RPMI8226 (cell line): ENCODE measurements around the gene TBCD.

Experiments used
- DNase-seq: peaks from one replicate; pipeline ENCODE4 v3.0.0-alpha.2; 2015

TBCD gene

DNA sequence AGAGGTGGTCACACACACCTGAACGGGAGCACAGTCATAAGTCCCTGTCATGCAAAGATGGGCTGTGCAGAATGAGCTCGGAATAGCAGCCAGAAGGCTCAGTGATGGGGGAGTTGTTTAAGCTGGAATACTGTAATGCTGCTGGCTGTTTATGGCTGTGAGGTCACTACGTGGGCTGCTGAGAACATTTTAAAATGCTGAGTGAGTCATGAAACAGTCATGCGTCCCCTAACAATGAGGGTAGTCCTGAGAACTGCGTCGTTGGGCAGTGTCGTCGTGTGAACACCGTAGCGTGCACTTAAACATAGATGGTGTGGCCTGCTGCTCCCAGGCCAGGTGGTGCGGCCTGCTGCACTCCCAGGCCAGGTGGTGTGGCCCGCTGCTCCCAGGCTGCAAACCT lies 39.7 kb downstream of the TBCD start:
- DNase-seq = no peak

DNA sequence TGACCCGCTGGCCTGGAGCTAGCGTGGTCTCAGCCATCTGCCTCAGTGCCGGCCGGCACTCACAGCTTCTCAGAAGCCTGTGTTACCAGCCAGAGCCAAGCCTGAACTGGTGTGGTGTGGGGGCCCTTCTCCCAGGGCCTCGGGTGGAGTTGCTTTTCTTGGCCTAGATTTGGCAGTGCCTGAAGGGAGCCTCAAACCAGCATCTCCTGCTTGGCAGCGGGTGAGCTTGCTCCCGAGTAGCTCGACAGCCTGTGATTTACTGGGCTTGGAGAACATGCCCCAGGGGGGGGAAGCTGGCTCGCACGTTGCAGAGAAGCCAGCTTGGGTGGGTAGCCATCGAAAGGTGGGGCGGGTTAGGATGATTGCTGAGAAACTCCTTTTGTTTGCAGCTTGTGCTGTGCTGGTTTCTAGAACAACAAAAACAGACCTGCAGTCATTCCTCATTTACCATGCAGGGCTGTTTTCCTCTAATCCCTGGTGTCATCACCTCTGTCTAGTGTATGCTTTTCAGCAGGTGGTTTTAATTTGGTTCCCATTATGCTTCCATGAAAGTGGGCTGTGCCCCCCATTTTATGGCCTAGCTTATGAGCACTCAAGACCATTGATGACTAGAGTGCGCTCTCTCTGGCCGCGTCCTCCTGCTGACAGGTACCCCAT lies 42.2 kb downstream of the TBCD start:
- DNase-seq = no peak

DNA sequence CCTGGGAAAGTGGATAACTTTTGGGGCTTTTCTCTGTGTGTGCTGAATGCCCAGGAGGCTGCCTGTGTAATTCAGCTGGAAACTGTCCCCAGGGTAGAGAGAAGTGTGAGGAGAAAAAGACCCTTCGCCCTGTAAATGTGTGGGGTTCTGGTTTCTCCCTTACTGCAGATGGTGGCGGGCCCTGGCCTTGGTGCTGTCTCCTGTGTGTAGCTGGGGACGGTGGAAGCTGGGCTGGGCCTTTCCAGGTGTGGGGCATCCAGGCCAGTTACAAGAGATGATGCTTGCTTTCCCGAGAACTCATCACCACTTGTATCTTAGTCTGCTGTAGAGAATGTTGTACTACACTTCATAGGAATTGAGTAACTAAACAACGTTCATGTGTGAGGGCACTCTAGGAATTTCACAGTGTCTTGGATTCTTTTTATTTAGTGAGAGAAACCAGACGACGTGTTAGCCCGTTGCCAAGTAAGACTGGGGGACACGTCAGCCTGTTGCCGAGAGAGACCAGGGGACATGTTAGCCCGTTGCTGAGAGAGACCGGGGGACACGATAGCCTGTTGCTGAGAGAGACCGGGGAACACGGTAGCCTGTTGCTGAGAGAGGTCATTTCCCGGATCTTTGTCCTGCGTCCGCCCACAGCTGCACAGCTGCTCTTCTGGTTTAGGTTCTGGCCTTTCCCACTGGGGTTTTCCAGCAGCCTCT lies 43.1 kb downstream of the TBCD start:
- no peak for DNase-seq

DNA sequence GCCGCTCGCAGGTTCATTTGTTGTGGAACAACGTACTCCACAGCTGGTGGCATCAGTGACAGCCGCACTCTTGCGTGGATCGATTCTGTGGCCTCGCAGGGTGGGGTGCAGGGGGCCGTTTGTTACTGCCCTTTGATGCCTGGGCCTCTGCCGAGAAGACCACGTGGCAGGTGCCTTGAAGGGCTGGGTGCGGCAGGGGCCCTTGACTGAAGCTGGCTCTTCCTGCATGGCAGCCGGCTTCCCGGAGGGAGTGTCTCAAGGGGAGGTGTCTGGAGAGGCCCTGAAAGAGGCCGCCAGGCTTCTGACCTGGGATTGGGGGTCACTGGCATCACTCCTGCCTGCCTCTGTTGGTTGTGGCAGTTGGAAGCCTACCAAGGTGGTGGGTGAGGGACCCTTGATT lies 43.8 kb downstream of the TBCD start:
- no peak for DNase-seq

DNA sequence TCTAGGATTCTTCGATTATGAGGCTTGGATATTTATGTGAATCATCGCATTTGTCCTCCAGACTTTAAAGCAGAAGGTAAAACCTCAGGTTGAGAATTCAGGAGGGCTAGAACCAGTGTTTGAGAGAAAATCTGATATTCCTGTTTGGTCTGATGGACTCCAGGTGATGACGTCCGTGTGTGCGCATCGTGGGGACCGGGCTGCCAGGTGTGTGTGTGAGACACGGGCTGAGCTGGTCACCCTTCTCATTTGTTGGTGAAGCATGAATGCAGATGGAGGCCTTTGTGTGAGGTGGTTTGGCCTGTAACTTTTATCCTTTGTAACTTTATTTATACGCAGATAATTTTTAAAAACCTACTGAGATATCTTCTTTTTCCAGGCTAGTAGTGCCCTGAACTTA lies 45.2 kb downstream of the TBCD start:
- no peak for DNase-seq

DNA sequence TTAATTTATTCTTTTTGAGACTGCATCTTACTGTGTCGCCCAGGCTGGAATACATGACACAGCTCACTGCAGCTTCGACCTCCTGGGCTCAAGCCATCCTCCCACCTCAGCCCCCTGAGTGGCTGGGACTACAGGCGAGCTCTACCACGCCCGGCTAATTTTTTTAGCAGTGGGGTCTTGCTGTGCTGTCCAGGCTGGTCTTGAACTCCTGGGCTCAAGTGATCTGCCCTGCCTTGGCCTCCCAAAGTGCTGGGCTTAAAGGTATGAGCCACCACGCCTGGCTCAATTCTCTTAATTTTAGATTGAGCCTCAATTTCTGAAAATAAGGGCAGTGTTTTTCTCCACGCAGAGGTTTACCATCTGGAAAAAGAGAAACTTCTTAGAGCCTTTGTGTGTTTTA lies 46.9 kb downstream of the TBCD start:
- DNase-seq = no peak

DNA sequence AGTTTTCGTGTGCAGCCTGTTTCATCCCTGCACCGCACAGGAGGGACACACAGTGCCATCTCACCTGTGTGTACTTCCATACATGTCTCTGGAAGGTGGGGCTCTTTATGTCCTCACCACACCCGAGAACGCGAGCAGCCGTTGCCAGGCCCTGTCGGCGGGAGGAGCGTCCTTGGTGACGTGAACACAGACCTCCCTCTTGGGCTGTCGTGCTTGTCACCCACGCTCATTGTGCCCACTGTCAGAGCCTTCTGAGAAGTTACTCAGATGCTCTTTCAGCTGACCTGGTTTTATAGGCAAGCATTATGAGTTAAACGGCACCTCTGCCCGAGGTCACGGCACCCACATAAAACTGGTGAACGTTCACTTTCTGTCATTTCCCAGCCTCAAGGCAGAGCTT lies 47.7 kb downstream of the TBCD start:
- DNase-seq = no peak

DNA sequence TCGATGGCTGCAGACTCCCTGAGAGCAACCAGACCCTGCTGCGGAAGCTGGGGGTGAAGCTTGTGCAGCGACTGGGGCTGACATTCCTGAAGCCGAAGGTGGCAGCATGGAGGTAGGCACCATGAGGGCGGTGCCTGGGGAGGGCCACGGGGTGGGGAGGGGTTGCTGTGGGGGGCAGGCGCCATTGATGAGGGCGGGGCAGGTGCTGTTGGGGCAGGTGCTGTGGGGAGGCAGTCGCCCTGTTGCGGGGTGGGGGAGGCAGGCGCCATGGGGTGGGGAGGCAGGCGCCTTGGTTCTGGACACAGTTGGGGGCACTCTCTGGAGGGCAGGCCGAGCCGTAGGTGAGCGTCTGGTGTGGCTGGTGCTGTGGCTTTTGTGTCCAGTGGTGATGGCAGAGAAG lies 49.0 kb downstream of the TBCD start:
- no peak for DNase-seq

DNA sequence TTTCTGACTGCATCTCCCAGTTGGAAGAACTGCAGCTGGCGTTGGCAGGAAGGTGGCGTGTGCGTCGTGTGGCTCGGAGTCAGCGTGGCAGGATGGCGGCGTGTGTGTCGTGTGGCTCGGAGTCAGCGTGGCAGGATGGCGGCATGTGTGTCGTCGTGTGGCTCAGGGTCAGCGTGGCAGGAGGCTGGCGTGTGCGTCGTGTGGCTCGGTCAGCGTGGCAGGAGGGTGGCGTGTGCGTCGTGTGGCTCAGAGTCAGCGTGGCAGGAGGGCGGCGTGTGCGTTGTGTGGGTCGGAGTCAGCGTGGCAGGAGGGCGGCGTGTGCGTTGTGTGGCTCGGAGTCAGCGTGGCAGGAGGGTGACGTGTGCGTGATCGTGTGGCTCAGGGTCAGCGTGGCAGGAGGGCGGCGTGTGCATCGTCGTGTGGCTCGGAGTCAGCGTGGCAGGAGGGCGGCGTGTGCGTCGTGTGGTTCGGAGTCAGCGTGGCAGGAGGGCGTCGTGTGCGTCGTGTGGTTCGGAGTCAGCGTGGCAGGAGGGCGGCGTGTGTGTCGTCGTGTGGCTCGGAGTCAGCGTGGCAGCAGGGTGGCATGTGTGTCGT lies 49.6 kb downstream of the TBCD start:
- DNase-seq = no peak

DNA sequence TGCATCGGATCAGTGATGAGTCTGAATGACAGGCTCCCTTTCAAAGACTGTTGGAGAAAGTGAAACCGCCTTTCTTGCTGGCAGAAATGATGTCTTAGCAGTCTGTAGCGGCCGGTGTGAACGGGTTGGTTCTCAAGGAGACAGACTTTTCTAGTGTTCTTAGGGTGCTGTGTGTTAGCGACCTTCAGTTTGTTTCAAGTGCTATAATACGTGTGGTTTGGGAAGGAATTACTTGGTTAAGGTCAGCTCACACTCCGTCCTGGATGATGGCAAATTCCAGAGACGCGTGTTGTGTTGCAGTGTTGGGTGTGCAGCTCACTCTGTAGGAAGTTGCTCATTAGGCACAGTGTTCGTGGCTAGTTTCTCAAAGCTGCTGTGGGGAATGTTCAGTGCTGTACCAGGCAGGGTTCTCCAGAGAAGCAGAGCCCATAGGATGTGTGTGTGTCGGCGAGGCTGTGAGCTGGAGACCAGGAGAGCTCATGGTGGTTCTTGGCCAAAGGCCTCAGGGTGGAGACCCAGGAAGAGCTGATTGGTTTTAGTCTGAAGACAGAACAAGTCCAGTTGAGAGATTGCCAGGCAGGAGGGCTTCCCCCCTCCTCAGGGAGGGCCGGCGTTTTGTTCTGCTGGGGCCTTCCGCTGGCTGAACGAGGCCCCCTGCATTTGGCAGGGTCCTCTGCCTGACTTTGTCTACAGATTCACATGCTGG lies 50.4 kb downstream of the TBCD start:
- peak; percentile 24 for DNase-seq

DNA sequence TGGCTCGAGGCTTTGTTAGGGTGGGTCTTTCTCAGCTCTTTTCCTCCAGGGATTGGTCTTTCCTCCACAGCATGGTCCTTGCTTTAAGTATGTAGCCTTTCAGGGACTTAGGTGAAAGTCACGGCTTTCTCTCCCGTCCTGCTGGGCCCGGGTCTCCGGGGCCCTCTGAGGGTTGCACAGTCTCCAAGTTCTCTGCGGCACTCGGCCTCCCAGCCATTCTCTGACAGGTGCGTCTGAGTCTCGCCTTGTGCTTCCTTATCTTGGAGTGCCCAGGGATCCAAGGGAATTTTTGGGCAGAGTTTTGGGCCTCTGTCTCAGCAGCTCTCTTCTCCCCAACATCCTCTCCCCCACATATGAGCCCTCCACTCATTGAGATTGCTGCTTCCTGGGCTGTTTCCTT lies 51.3 kb downstream of the TBCD start:
- DNase-seq = no peak

DNA sequence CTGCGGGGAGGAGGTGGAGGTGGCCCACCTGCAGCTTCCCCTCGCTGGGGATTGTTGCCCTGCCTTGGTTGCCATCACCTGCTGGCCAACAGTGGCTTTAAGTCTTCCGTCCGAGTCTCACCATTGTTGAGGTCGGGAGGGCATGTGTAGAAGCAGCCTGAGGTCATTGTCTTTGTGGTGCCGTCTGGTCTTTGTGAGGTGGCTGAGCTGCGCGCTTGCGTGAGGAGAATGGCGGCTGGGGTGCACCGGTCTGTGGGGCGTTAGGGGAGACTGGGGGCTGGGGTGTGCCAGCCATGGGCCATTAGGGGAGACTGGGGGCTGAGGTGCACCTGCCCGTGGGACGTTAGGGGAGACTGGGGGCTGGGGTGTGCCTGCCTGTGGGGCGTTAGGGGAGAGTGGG lies 51.7 kb downstream of the TBCD start:
- DNase-seq = no peak

DNA sequence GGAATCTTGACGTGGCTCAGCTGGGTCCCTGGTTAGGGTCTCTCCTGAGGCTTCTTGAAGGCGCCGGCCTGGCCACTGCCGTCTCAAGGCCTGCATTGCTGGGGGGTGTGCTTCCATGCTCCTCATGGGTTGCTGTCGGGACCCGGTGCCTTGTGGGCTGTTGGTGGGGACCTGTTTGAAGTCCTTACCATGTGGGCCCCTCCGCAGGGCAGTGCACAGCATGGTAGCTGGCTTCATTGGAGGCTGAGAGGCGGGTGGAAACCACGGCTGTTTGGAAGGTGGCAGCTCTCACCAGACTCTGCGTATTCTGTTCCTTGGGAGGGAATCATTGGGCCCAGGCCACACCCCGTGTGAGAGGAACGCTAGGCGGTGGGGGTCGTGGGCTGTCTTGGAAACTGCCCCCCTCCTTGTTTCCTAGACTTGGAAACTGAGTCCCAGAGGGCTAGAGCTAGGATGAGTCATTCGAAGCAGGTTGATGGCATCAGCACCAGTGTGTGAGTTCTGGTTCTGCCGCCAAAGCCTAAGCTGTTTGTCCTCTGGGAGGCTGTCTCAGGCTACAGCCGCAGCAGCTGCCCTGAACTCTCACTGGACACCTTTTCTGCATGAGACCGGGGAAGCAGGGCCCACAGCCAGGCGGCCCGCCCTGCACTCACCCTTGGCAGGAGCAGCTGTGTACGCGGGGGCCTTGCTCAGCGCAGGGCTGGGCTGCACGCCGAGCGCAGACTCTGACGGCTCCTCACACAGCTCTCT lies 52.8 kb downstream of the TBCD start:
- DNase-seq = no peak

DNA sequence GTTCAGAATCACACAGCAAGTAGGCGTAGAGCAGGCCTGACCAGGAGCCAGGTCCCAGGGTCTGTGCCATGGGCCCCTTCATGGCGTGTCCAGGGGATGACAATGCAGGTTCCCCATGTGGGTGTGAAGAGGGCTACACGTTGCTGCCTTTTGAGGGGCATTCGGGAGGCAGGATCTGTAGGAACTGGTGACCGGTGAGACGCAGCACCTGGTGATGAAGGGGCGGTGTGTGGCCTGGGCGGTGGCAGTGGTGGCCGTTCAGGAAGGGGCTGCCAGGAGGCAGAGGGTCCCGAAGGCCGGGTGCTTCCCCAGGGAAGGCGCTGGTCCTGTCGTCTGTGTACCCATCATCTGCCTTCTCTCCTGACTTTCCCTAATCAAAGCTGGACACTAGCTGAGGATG lies 53.4 kb downstream of the TBCD start:
- no peak for DNase-seq

DNA sequence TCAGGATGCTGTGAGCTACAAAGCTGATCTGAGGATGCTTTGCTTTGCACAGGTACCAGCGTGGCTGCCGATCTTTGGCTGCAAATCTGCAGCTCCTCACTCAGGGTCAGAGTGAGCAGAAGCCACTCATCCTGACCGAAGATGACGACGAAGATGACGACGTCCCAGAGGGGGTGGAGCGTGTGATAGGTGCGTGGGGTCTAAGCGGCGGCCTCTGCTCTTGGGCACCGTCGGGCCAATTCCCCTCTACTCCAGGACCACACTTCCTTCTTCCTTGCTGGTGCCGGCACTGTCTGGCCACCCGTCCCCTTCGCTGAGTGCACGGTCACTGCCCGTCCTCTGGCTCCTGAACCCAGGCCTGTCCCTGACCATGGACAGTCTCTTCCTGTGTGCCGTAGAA lies 54.0 kb downstream of the TBCD start:
- no peak for DNase-seq

DNA sequence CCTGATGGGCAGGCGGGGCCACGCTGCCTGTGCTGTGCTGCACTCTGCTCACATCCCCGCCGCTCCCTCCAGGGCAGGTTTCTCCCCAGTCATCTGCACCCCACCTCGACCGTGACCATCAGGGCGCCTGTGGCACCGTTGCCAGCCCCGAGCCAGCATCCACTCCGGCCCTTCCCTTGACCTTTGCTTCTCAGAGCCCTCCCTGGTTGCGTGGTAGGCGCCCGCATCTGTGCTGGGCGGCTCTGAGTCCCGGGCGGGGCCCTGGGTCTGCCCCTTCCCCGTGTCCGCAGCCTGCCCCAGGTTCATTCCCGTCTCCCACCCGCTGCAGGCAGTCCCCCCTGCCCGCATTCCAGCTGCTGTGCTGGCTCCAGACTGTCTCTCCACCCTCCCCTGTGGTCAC lies 54.8 kb downstream of the TBCD start:
- no peak for DNase-seq

DNA sequence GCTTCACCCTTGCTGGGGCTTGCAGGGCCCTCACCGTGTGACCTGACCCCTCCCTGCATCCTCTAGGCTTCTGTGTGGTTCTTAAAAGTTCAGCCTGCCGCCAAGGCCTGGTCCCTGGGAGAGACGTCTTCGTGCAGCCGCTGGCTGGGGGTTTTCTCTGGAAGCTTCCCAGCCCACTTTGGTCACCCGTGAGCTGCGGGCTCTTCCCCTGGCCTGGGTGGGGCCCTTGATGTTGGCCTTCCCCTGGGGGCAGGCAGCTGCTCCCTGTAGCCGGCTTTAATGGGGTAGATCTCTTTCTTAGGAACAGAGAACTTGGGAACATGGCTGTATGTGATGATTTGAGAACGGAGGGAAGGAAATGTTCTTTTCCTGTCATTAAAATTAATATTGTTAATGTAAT lies 55.2 kb downstream of the TBCD start:
- DNase-seq = no peak

DNA sequence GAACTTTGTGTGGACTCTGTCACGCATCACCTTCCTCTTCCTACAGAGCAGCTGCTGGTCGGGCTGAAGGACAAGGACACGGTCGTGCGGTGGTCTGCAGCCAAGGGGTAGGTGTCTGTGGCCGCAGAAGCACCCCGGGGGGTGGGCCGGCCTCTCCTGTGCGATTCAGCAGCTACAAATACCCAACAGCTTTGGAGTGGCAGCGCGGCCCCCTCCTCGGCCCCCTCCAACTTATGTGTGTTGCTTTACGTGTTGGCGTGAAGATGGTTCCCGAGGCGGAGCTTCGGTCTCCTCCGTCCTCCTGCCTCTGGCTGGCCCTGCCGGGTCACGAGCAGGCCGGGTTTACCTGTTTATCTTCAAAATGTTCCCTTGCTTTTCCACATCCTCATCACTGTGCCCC lies 55.7 kb downstream of the TBCD start:
- no peak for DNase-seq

DNA sequence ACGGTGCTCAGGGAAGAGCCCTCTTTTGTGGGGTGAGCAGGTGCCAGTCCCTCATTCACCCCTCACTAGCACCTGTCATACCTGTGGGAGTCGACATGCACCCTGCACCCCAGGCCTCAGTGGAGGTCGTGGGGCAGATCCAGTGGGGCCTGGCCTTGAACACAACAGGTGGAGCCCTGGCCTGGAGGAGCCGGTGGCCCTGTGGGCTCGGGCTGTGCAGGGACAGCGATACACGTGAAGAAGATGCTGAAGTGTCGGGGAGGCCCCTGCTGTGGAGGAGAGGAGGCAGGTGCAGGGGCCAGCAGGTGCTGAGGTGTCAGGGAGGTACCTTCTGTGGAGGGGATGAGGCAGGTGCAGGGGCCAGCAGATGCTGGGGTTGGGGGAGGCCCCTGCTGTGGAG lies 56.1 kb downstream of the TBCD start:
- DNase-seq = no peak

DNA sequence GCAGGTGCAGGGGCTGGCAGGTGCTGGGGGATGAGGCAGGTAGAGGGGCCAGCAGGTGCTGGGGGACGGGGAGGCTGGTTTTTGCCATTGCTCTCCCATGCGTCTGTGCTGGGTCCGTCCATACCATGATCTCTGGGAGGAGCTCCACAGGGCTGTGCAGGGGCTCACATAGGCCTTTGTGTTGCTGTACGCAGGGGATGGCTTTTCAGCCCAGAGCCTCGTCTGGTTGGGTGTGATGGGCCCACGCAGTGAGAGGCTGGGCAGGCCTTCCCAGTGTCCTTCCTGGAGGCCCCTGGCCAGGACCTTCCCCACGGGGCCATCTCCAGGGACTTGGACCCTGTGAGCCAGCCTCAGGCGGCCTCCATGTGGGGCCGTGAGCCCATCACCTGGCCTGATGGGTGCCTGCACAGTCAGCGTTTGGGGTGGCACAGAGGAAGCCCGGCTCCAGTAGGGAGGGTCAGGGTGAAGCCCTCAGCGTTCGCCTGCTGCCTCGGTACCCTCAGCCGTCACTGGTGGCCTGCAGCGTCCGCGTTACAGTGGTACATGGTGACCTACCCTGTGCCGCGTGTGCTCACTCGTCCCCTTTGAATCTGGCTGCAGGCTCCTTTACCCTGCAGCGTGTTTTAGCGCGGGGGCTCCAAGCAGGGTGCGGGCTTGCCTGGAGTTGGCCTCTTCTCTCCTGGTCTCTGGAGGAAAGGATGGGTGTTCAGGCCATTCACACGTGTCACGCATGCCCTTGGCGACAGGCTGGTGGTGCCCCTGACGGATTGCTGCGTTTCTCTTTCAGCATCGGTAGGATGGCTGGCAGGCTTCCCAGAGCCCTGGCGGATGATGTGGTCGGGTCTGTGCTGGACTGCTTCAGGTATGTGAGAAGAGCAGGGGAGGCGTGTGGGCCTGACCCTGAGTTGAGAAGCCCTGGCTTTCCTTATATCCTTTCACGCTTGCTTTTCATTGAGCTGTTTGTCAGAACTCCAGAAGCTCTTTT lies 57.3 kb downstream of the TBCD start:
- peak; percentile 12 for DNase-seq

DNA sequence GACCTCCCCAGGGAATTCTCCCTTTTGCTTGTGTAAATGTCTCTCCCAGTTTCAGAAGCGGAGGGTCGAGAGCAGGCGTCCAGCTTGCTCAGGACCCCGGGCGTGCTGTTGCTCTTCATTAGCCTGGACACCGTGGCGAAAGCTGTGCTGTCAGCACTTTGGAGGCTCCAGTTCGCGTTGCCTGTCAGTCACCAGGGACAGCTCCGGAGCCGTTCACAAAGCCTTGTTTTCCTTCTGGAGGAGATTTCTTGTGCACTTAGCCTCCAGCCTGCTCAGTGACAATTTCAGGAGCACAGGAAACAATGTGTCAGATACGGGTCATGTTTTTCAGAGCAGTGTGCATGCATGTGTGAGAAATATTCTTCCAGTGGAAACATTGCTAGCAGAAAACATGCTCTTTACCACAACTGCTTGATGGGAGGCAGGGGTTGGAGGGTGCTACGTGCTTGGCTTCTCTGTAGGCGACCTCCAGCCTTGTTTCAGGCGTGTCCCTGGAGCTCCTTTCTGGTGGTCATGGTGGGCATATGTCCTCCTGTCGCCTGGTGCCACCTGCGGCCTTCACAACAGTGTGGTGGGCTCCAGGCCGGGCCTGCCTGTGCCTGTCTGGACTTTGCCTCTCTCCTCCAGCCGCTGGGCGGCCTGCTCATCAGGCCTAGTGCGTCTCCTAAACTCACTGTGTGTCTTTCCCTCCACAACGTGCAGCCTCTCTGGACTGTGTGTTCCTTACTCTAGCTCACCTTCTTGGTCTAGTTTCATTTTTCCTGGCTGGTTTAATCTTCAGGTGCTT lies 59.0 kb downstream of the TBCD start:
- DNase-seq = no peak
